IMR-90 (cell line): ENCODE measurements around the gene CACNA2D3. TPM values are rescaled to one million over a fixed set of nuclear protein-coding genes. Genes with fewer than 3 reads are reported as not detected.

Experiments
- ATAC-seq: fragments of 200-7000 bp; cut with Tn5 transposase; 2 replicates; pipeline ENCODE4 v1.9.1; 2020; ENCODE audit warnings: low read depth, mild to moderate bottlenecking, moderate library complexity
- BruUV-seq: library from RNA; stranded (reverse); fragments of 400-500 nt; replicated peaks from 2 replicates; lab custom pipeline; 2021; lab: Mats Ljungman, UMichigan
- CTCF ChIA-PET: fragments of 300-600 bp; formaldehyde crosslinking; extraction: SDS; loops from one replicate; lab custom pipeline; 2021; ENCODE audit warnings: antibody characterized with exemption; lab: Yijun Ruan, JAX
- POLR2A ChIA-PET: fragments of 300-600 bp; sonication (Branson Sonifier 250); formaldehyde crosslinking; loops from one replicate; lab custom pipeline; 2022; ENCODE audit warnings: antibody characterized with exemption; ENCODE audit not compliant: unreplicated experiment; lab: Charles Lee
- DNase-seq: peaks from one replicate; pipeline ENCODE4 v3.0.0; 2013
- H2AFZ ChIP-seq: replicated peaks from 2 replicates; pipeline ENCODE3; 2013; ENCODE audit warnings: low read length, mild to moderate bottlenecking; ENCODE audit not compliant: poor library complexity
- H2AK5ac ChIP-seq: 2 replicates; pipeline ENCODE4 v1.6.1; 2013; ENCODE audit warnings: low read depth, low read length, inconsistent platforms
- H2AK9ac ChIP-seq: replicated peaks from 2 replicates; pipeline ENCODE3; 2013; ENCODE audit warnings: mild to moderate bottlenecking, low read depth, low read length, moderate library complexity; ENCODE audit not compliant: poor library complexity
- H2BK120ac ChIP-seq: 2 replicates; pipeline ENCODE4 v1.6.1; 2013; ENCODE audit warnings: low read depth, low read length, inconsistent platforms
- H2BK15ac ChIP-seq: 3 replicates; pipeline ENCODE4 v1.6.1; 2013; ENCODE audit warnings: low read depth, low read length, inconsistent platforms
- H2BK20ac ChIP-seq: 2 replicates; pipeline ENCODE4 v1.6.1; 2013; ENCODE audit warnings: low read depth, mild to moderate bottlenecking, inconsistent platforms, low read length, moderate library complexity
- H2BK5ac ChIP-seq: 2 replicates; pipeline ENCODE4 v1.6.1; 2013; ENCODE audit warnings: mild to moderate bottlenecking, low read depth, low read length, inconsistent platforms; ENCODE audit not compliant: poor library complexity, severe bottlenecking
- H3K14ac ChIP-seq: replicated peaks from 2 replicates; pipeline ENCODE4 v1.6.1; 2013; ENCODE audit warnings: low read depth, low read length, inconsistent platforms
- H3K18ac ChIP-seq: 2 replicates; pipeline ENCODE4 v1.6.1; 2013; ENCODE audit warnings: low read depth, low read length, control low read depth
- H3K23ac ChIP-seq: 2 replicates; pipeline ENCODE4 v1.6.1; 2013; ENCODE audit warnings: low read depth, low read length, inconsistent platforms
- H3K27ac ChIP-seq: 2 replicates; pipeline ENCODE4 v1.5.1; 2013; ENCODE audit warnings: mild to moderate bottlenecking, control low read depth, low read length; ENCODE audit not compliant: insufficient read depth
- H3K27me3 ChIP-seq: 2 replicates; pipeline ENCODE4 v1.6.1; 2013; ENCODE audit warnings: low read length; ENCODE audit not compliant: control insufficient read depth, insufficient read depth
- H3K36me3 ChIP-seq: 2 replicates; pipeline ENCODE4 v1.6.1; 2013; ENCODE audit warnings: low read length, mixed read lengths; ENCODE audit not compliant: control insufficient read depth, insufficient read depth
- H3K4ac ChIP-seq: 2 replicates; pipeline ENCODE4 v1.6.1; 2013; ENCODE audit warnings: low read depth, low read length, inconsistent platforms
- H3K4me1 ChIP-seq: 2 replicates; pipeline ENCODE4 v1.6.1; 2013; ENCODE audit warnings: low read length, mixed read lengths; ENCODE audit not compliant: control insufficient read depth, insufficient read depth
- H3K4me2 ChIP-seq: 2 replicates; pipeline ENCODE4 v1.6.1; 2013; ENCODE audit warnings: low read depth, mild to moderate bottlenecking, control low read depth, low read length, moderate library complexity
- H3K4me3 ChIP-seq: 2 replicates; pipeline ENCODE4 v1.5.1; 2013; ENCODE audit warnings: low read depth, mild to moderate bottlenecking, control low read depth, low read length, moderate library complexity; ENCODE audit not compliant: insufficient read depth
- H3K56ac ChIP-seq: 2 replicates; pipeline ENCODE4 v1.6.1; 2013; ENCODE audit warnings: low read length, inconsistent platforms; ENCODE audit not compliant: insufficient read depth; ENCODE audit errors: extremely low read depth
- H3K79me1 ChIP-seq, 2 experiments: 2 replicates each; pipeline ENCODE4 v1.6.1; 2013; ENCODE audit warnings: low read length in 2 of 2, inconsistent platforms in 1 of 2, low read depth in 1 of 2
- H3K9ac ChIP-seq: 2 replicates; pipeline ENCODE4 v1.6.1; 2013; ENCODE audit warnings: low read depth, low read length, control low read depth
- H3K9me1 ChIP-seq: 2 replicates; pipeline ENCODE4 v1.6.1; 2013; ENCODE audit warnings: low read length, inconsistent platforms; ENCODE audit not compliant: insufficient read depth
- H3K9me3 ChIP-seq: 2 replicates; pipeline ENCODE4 v1.6.1; 2013; ENCODE audit warnings: low read length; ENCODE audit not compliant: control insufficient read depth, insufficient read depth
- H4K20me1 ChIP-seq: 2 replicates; pipeline ENCODE4 v1.6.1; 2013; ENCODE audit warnings: low read length, inconsistent platforms; ENCODE audit not compliant: insufficient read depth
- H4K5ac ChIP-seq: 2 replicates; pipeline ENCODE4 v1.6.1; 2013; ENCODE audit warnings: mild to moderate bottlenecking, low read depth, low read length, control low read depth
- H4K8ac ChIP-seq, 2 experiments: 2 replicates each; pipeline ENCODE4 v1.6.1; 2013; ENCODE audit warnings: low read depth in 2 of 2, low read length in 2 of 2, control low read depth in 1 of 2, inconsistent platforms in 1 of 2
- H4K91ac ChIP-seq: 2 replicates; pipeline ENCODE4 v1.6.1; 2013; ENCODE audit warnings: low read depth, low read length, inconsistent platforms; ENCODE audit not compliant: insufficient read depth
- BHLHE40 ChIP-seq: fragments of 150-350 bp; IDR thresholded peaks from 2 replicates; pipeline ENCODE4 v1.6.1; 2016; ENCODE audit warnings: mild to moderate bottlenecking, low read depth, low read length
- CEBPB ChIP-seq: IDR thresholded peaks from 2 replicates; pipeline ENCODE4 v1.6.1; 2012; ENCODE audit warnings: low read depth, low read length, improper control_type of control experiment
- CHD1 ChIP-seq: IDR thresholded peaks from 2 replicates; pipeline ENCODE4 v1.6.1; 2012; ENCODE audit warnings: low read depth, low read length, improper control_type of control experiment
- FOS ChIP-seq: fragments of 150-350 bp; IDR thresholded peaks from 2 replicates; pipeline ENCODE4 v1.6.1; 2016; ENCODE audit warnings: low read depth, low read length
- MAFK ChIP-seq: IDR thresholded peaks from 2 replicates; pipeline ENCODE4 v1.6.1; 2012; ENCODE audit warnings: low read depth, low read length, improper control_type of control experiment
- MAZ ChIP-seq: IDR thresholded peaks from 2 replicates; pipeline ENCODE4 v1.6.1; 2012; ENCODE audit warnings: low read depth, mild to moderate bottlenecking, low read length, improper control_type of control experiment, moderate library complexity, borderline replicate concordance
- MXI1 ChIP-seq: IDR thresholded peaks from 2 replicates; pipeline ENCODE4 v1.6.1; 2012; ENCODE audit warnings: low read depth, mild to moderate bottlenecking, low read length, moderate library complexity, borderline replicate concordance
- NFE2L2 ChIP-seq: fragments of 150-350 bp; IDR thresholded peaks from 2 replicates; pipeline ENCODE4 v1.6.1; 2016; ENCODE audit warnings: low read depth, mild to moderate bottlenecking, low read length
- POLR2A ChIP-seq: IDR thresholded peaks from 2 replicates; pipeline ENCODE4 v1.6.1; 2012; ENCODE audit warnings: mild to moderate bottlenecking, low read depth, low read length
- RAD21 ChIP-seq: IDR thresholded peaks from 2 replicates; pipeline ENCODE4 v1.6.1; 2012; ENCODE audit warnings: low read length, improper control_type of control experiment
- RCOR1 ChIP-seq: IDR thresholded peaks from 2 replicates; pipeline ENCODE4 v1.6.1; 2012; ENCODE audit warnings: mild to moderate bottlenecking, low read length, improper control_type of control experiment; ENCODE audit not compliant: insufficient replicate concordance
- RFX5 ChIP-seq: IDR thresholded peaks from 2 replicates; pipeline ENCODE4 v1.8.0; 2012; ENCODE audit warnings: low read depth, mild to moderate bottlenecking, low read length, moderate library complexity
- whole genome bisulfite sequencing, 2 experiments: methylation state at CpG; one replicate each; pipeline versions ENCODE4 v1.1.5 to v1.1.7; 2013; ENCODE audit warnings: missing lambda C conversion rate in 2 of 2; ENCODE audit not compliant: insufficient read length in 1 of 2; ENCODE audit errors: extremely low coverage in 2 of 2; 5-methylcytosine and 5-hydroxymethylcytosine counted together
- dilution Hi-C: fragments of 300-500 bp; cut with HindIII; formaldehyde crosslinking; loops from one replicate; pipeline ENCODE4 v1.14.3; 2018; ENCODE audit warnings: low sequenced_read_pairs; ENCODE audit not compliant: unreplicated experiment
- in situ Hi-C: fragments of 300-500 bp; cut with MboI; formaldehyde crosslinking; loops from 3 replicates; pipeline ENCODE4 v1.14.3; 2019; ENCODE audit warnings: low sequenced_read_pairs, inconsistent platforms, mixed read lengths
- intact Hi-C: fragments of 100-400 bp; cut with micrococcal nuclease; formaldehyde crosslinking; loops from 2 replicates; pipeline ENCODE4 v1.10.0; 2022
- polyA plus RNA-seq, 3 experiments: library from polyadenylated mRNA; depleted of rRNA; stranded (reverse); fragments of >200 nt; gene quantifications; 2 replicates each; pipeline ENCODE4 v1.2.3, GENCODE V29; 2012; ENCODE audit warnings: low replicate concordance in 1 of 3
- total RNA-seq: library from RNA; depleted of rRNA; stranded (reverse); fragments of >200 nt; gene quantifications from 2 replicates; pipeline ENCODE4 v1.2.3, GENCODE V29; 2012
- TF ChIP-seq, protein P1 (sequence below): conservative IDR thresholded peaks from 2 replicates; pipeline ENCODE4 v1.5.1; 2012; ENCODE audit warnings: mild to moderate bottlenecking, low read depth, low read length, improper control_type of control experiment
- TF ChIP-seq, protein P2 (sequence below): fragments of 150-350 bp; IDR thresholded peaks from 2 replicates; pipeline ENCODE4 v1.6.1; 2017; ENCODE audit warnings: mild to moderate bottlenecking, antibody characterized with exemption, low read length, low read depth
- TF ChIP-seq, protein P3 (sequence below): fragments of 150-350 bp; IDR thresholded peaks from 2 replicates; pipeline ENCODE4 v1.6.1; 2016; ENCODE audit warnings: low read depth, mild to moderate bottlenecking, low read length, moderate library complexity, borderline replicate concordance

The CACNA2D3 gene
- total and polyA plus RNA-seq, 2 of the 4 experiments (the other 2 are of a cell fraction) = 0.36 to 0.41 TPM

DNA sequence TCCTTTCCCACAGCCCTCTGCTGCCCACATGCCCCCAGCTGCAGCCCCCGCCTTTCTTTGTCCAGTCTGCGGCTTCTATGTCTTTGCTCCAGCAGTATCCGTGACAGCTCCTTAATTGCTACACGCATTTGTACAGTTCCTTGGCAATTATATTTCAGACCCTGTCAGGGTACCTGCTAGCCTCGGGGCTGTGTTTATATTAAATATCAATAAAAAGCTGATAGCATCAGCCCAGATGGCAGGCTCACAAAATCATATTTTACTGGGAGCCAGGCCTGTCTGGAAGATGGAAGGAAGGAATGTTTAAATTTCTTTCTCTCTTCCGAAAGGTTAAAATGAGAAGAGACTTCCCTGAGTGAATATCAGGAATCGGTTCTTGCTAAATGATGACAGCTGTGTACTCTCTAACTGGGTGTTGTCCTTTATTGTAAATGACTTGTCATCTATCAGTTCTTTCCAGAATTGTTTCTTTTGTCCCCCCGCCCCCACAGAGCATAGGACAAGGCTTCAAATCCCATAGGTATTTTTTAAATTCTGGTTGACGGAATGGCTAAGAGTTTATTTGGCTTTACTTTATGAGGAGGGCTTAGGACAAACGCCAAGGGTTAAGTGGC lies 427.4 kb downstream of the CACNA2D3 start:
- Histone ChIP-seq H3K9me1 (no peaks in the 10 kb centered on the region), H2BK15ac (no peak overlapping the region), H3K9ac (no peak overlapping the region), H4K8ac (no peak overlapping the region), H3K27me3 (no peaks in the 10 kb centered on the region), H3K79me1 (no peaks in the 10 kb centered on the region), H3K14ac (no peak overlapping the region), H3K4me2 (no peak overlapping the region), H3K4me3 (no peak overlapping the region), H2BK5ac (no peak overlapping the region), H4K91ac (no peak overlapping the region), H2BK20ac (no peak overlapping the region), H4K5ac (no peak overlapping the region), H2BK120ac (no peak overlapping the region), H2AFZ (no peak overlapping the region), H4K20me1 (no peaks in the 10 kb centered on the region), H3K4me1 (no peaks in the 10 kb centered on the region), H2AK5ac (no peak overlapping the region), H2AK9ac (no peak overlapping the region), H3K23ac (no peak overlapping the region), H3K9me3 (no peaks in the 10 kb centered on the region; the same call in 1 of the 2 replicates), H3K27ac (no peak overlapping the region), H3K56ac (no peak overlapping the region), H3K4ac (no peak overlapping the region), H3K36me3 (no peaks in the 10 kb centered on the region), H3K18ac (no peak overlapping the region)
- ChIA-PET CTCF (no interaction called here), POLR2A (no interaction called here)
- BruUV-seq = no TSS peak
- in situ Hi-C loops (no loop called here), dilution Hi-C loops (no loop called here), intact Hi-C loops (no loop called here)
- no peak for ATAC-seq
- DNase-seq = no peak
- 83% methylated on average over 1 of the region's 10 CpGs; no CpG with 5 or more reads in 1 of the 2 experiments for WGBS, 2 experiments
- TF ChIP-seq CEBPB (no peak), MAZ (no peak), RCOR1 (no peak), POLR2A (no peak), RFX5 (no peak), BHLHE40 (no peak), MAFK (no peak), NFE2L2 (no peak), RAD21 (no peak), FOS (no peak), CHD1 (no peak), MXI1 (no peak)
- TF ChIP-seq, protein P1, sequence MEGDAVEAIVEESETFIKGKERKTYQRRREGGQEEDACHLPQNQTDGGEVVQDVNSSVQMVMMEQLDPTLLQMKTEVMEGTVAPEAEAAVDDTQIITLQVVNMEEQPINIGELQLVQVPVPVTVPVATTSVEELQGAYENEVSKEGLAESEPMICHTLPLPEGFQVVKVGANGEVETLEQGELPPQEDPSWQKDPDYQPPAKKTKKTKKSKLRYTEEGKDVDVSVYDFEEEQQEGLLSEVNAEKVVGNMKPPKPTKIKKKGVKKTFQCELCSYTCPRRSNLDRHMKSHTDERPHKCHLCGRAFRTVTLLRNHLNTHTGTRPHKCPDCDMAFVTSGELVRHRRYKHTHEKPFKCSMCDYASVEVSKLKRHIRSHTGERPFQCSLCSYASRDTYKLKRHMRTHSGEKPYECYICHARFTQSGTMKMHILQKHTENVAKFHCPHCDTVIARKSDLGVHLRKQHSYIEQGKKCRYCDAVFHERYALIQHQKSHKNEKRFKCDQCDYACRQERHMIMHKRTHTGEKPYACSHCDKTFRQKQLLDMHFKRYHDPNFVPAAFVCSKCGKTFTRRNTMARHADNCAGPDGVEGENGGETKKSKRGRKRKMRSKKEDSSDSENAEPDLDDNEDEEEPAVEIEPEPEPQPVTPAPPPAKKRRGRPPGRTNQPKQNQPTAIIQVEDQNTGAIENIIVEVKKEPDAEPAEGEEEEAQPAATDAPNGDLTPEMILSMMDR = no peak
- TF ChIP-seq, protein P2, sequence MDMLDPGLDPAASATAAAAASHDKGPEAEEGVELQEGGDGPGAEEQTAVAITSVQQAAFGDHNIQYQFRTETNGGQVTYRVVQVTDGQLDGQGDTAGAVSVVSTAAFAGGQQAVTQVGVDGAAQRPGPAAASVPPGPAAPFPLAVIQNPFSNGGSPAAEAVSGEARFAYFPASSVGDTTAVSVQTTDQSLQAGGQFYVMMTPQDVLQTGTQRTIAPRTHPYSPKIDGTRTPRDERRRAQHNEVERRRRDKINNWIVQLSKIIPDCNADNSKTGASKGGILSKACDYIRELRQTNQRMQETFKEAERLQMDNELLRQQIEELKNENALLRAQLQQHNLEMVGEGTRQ = no peak
- TF ChIP-seq, protein P3, sequence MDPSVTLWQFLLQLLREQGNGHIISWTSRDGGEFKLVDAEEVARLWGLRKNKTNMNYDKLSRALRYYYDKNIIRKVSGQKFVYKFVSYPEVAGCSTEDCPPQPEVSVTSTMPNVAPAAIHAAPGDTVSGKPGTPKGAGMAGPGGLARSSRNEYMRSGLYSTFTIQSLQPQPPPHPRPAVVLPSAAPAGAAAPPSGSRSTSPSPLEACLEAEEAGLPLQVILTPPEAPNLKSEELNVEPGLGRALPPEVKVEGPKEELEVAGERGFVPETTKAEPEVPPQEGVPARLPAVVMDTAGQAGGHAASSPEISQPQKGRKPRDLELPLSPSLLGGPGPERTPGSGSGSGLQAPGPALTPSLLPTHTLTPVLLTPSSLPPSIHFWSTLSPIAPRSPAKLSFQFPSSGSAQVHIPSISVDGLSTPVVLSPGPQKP = no peak
